ENCODE measurements around the gene MED28.
"Not testable (repeated sequence)": the region's sequence is repeated elsewhere in the genome, so short reads cannot be mapped to it uniquely, and the experiment has no call there.

- not testable (repeated sequence) for TF ChIP-seq CTCF (conservative IDR thresholded peaks at IDR 0.05; ENCODE audit: low read length); EZH2phosphoT487 (IDR thresholded peaks at IDR 0.05; ENCODE audit: borderline replicate concordance, low read depth, low read length)
These were observed 44.8 kb downstream of the MED28 start for GRCh38 chr4:17659196-17659595.

Data from OCI-LY7 (cell line).